Stromal cell of bone marrow (primary cell): ENCODE measurements around the gene NDNF.

Experiments
- DNase-seq: peaks from one replicate; pipeline ENCODE4 v3.0.0-alpha.2; 2012; ENCODE audit warnings: low read depth

The NDNF gene, protein sequence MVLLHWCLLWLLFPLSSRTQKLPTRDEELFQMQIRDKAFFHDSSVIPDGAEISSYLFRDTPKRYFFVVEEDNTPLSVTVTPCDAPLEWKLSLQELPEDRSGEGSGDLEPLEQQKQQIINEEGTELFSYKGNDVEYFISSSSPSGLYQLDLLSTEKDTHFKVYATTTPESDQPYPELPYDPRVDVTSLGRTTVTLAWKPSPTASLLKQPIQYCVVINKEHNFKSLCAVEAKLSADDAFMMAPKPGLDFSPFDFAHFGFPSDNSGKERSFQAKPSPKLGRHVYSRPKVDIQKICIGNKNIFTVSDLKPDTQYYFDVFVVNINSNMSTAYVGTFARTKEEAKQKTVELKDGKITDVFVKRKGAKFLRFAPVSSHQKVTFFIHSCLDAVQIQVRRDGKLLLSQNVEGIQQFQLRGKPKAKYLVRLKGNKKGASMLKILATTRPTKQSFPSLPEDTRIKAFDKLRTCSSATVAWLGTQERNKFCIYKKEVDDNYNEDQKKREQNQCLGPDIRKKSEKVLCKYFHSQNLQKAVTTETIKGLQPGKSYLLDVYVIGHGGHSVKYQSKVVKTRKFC

DNA sequence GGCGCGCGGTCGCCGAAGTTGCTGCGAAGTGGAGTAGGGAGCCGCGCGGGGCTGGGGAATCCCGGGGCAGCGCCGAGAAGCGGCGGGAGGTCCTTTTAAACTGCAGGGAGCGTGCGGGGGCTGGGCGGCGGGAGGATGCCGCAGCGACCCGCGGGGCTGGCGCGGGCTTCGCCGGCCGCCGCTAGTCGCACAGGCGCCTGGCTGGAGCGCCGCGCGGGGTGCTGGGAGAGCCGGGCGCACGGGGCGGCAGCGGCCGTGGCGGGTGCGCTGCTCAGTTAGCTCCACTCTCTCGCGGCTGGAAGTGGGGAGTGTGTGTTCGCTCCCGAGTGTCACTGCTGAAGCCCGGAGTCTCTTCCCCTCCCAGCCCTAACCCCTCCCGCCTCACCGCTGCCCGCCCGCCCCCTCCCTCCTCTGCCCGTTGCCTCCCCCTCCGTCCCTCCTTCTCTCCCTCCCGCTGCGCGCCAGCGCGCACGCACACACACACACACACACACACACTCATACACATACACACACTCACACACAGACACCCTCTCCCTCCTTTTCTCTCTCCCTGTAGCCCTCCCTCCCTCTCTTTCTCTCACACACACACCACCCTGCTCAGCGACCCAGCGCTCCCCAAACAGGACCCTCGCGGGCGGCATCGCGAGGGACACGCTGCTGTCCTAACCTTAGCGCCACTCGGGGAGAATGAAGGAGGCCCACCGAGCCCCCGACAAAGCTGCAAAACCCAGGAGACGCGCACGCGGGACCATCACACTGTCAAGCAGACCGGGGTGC, at the start of gene NDNF:
Gene NDNF, minus strand, starts transcription at position 312 of the 780 bp plus-strand sequence. CDS start 26,698 bp downstream, outside the sequence.
- no peak for DNase-seq

DNA sequence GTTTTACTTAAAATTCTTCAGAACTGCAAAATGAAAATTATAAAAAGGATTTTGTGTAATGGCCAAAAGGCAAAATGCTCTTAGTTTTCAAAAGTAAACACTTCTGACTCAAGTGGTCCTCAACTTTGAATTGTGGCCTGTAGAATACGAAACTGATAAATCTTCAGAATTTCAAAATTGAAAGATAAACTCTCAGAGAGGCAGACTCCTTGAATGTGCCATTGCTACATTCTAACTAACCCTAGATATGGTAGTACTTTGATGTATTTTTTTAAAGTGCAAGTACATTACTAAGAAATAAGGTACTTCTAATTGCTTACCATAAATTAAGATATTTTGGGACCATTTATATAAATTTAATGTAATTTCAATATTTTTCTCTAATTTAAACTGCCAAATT, 47.4 kb upstream of the NDNF start:
- DNase-seq, result no peak

DNA sequence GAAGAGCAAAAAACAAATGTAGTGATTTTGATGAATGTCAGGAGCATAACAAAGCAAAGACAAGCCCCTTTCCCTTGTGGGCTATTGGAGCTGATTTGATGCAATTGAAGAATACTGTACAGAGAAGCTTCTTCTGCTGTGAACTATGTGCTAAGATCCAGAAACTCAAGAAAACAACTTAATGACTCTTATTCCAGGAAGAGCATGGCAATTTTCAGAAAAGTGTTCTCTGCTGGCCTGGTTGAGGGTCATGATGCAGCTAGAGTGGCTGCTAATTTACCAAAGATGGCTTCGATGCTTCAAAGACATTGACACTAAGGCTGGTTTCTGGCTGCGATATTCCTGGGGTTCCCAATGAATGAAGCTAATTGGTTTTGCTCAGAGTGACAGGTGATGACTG, 46.0 kb upstream of the NDNF start:
- no peak for DNase-seq

DNA sequence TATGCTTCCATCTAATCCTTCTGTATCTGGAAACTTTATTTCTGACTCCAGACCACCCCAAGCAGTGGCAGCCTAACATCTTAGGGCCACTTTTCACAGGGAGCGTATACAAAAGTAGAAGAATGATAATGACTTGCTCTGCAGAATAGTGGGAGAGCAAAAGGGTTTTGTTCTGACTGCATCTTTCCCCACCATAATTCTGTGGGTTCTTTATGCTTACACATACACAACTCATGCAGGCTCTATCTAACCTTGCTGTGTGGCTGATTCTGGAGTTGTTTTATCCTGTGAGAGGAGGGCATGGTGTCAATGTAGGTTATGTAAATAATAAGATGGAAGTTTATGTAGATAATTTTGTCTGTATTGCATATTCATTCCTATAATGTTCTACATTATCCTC, 42.4 kb upstream of the NDNF start:
- DNase-seq, result no peak

DNA sequence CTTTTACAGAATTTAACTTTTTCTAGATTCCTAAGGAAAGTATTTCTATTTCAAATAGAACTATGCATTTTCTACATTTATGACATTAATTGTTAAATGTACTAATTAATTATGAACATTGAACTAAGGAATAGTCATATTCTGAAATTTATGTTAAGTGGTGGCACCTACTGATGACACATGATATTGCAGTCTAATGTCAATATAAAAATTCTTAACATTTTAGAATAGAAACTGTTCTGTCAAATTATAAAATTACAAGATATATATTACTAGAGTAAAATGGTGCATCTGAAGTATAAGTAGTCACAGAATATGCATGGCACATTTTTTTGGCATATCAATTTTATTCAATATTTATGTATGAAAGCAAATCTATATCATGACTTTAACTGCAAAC, 40.2 kb upstream of the NDNF start:
- DNase-seq, result no peak

DNA sequence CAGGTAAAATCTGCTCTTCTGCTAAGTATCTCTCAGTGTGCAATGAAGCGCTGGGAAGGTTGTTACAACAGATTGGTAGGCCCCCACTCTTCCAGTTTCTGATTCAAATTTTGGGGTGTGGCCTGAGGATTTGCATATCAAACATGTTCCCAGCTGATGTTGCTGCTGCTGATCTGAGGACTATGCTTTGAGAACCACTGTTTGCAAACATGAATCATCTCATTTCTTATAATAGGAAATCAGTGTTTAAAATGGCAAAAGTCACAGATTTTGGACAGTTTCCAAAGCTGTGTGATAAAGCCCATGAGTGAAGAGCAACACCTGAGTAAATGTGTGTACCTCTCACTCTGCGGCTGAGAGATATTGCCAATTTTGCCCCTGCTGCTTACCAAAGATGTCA, 36.2 kb upstream of the NDNF start:
- DNase-seq, result no peak

DNA sequence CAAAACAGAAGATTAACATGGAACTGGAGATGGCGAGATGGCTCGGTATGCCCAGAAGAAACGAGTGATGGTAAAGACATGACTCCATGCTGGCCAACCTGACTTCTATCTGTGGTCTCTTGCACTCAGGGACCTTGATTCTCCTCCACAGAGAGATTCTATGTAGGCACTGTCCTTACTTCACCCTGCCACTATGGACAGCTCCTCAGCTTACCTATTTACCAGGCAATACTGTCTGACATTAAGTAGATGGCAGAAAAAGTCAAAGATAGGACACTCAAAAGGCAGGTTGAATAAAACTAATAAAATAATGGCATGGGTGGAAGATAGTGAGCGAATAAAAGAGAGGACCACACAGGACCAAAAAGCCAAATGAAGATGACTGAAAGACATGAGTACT, 35.2 kb upstream of the NDNF start:
- DNase-seq, result no peak

DNA sequence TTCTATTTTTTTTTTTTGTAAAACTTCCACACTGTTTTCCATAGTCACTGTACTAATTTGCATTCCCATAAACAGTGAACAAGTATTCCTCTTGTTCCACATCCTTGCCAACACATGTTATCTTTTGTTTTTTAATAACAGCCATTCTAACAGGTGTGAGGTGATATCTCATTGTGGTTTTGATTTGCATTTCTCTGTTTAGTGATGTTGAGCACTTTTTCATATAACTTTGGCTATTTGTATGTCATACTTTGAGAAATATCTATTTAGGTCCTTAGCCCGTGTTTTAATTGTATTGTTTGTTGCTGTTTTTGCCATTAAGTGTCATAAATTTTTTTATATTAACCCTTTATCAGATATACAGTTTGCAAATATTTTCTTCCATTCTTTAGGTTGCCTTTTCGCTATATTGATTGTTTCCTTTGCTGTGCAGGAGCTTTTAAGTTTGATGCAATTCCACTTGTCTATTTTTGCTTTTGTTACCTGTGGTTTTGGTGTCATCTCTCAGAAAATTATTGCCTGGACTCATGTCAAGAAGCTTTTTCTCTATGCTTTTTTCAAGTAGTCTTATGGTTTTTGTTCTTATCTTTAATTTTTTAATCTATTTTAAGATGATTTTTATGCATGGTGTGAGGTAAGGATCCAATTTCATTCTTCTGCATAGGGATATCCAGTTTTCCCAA, 27.9 kb upstream of the NDNF start:
- DNase-seq, result no peak

DNA sequence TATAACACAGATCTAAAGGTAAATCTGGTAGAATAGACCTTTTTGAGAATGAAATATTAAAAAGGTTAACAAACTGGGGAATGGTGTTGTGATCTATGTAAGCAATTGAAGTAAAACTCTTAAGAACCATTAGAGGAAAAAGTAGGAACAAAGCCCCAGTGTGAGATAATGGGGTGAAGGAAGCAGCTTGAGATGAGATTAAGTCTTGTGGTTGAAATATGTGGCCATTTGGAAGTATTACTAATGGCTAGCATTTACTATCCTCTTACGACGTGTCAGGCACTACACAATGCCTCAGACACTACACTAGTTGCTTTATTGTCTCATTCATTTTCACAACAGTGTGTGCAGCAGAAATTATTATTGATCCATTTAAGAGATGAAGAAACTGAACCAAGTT, 25.9 kb upstream of the NDNF start:
- no peak for DNase-seq

DNA sequence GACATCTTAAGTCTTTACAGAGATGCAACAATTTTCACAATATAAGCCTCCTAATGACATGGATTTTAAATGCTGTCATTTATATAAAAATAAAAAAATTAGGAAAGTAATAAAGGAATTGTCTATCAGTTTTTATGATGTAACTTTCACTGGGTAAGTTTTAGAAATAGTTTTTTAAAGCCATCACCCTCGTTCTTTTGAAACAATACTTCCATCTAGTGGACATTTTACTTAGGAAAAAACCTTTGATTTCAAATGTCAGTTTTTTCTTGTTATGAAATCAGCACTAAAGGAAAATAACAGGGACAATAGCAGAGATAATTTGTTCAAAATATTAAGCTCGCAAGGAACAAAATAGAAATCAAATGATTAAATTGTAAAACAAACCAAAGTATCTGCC, 24.3 kb upstream of the NDNF start:
- DNase-seq, result peak; percentile 28

DNA sequence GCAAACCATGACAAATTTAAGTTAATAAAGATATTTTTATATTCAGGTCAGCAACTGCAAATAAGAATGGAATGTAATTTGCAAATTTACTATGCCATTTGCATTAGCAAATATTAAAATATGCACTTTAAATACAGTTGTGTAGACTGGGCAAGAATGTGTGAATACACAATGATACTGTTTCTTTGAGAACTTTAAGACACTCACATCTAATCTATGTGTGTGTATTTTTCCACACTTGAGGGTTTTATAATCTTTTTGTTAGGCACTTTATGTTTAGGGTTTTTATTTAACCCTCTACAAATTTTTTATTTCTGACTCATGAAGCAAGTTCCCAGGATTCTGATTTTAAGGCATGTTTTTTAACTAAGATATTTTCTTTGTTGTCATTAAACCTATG, 23.9 kb upstream of the NDNF start:
- no peak for DNase-seq

DNA sequence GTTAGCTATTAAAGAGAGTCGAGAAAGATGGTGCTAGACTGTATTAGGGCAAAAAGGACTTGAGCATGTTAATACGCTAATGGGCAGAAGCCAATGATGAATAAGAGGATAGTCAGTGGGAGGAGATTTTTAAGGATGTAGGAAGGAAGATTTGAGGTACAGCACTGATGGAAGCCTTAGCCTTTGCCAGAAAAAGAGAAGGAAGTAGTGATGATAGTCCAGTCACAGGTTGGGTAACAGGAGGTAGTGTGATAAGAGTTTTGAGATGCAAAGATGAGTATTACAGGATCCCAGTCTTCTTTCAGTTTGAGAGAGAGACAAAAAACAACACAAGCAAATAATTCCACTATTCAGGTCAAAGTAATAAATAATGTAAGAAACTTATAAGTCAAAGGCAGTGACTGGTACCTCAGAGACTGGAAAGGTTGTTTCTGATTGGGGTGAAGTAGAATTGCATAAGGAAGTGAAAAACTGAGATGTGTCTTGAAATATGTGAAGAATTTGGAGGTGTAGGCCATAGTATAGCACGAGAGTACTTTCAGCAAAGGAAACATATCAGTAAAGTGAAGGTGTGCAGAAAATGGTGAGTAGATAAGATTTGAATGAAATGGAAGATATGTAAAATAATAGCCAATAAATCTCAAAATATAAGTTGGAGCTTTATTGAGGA, 22.1 kb upstream of the NDNF start:
- DNase-seq, result no peak

DNA sequence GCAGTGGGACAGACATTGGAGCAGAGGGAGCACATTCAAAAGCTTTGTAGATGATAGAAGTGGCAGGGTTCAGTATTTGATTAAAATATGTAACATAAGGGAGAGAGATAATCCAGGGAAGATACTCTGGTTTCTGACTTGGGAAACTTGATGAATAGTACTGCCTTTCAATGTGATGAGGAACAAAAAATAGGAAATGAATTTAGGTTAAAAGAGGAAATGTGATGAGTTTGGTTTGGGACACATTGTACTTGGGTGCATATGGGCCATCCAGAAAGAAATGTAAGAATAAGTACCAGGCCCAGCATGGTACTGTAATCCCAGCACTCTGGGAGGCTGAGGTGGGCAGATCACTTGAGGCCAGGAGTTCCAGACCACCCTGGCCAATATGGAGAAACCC, 20.9 kb upstream of the NDNF start:
- DNase-seq, result no peak

DNA sequence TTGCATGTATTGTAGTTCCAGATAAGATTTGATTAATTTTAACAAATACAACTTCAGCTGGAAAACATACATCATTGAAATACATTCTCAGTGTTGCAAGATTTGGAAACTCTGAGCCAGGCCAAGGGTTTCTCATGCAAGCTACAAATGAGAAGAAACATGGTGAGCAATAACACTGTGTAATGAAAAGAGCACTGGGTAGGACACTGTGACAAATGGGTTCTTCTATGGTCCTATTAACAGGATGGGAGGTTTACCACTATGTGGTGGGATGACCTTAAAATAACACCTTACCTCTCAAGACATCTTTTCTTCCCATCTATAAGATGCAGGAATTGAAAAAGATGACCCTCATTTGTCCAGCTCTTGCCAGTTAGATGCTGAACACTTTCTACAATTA, 19.6 kb upstream of the NDNF start:
- no peak for DNase-seq

DNA sequence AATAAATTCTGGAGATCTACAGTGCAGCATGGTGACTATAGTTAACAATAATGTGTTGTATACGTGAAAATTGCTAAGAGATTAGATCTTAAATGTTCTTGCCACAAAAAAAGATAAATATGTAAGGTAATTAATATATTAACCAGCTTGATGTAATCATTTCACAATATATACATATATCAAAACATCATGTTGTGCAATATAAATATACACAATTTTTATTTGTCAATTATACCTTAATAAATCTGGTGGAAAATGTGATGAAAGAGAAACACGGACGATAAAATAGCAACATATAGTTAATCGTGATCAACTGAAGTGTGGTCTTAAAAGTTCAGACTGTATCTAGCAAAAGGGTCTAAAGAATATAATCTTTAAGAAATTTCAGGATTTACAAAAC, 16.5 kb upstream of the NDNF start:
- DNase-seq, result no peak

DNA sequence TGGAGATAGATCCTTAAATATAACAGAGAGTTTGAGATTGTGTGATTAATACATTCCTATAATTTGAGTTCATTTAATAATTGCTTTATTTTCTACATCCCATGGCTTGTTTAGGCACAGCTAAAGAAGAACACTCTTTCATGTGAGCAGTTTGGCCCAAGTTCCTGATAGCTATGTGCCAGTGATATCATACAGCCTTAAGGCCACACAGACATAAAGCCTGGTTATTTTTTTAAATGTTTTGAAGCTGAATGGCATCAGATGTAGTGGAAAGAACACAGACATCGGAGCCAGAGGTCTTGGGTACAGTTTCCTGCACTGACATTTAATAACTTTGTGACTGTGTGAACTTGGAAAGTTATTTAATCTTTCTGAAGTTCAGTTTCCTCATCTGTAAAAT, 7.0 kb upstream of the NDNF start:
- DNase-seq, result no peak

DNA sequence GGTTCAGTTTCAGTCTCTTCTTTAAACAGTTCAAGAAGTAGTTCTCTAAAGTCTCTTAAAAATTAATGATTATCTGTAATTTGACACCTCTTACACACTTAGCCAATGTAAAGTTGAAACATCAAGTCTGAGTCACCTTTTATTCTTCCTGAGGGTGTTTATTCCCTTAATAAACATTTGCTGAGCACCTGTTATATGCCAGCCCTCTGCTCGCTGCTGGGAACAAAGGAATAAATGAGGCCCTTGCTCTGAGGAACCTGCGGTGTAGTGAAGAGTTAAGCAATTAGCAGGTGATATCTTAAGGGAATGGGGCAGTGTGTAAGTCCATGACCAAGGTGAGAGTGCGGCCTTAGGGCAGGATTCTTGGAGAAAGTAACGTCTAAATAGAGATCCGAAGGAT, 5.2 kb upstream of the NDNF start:
- no peak for DNase-seq

DNA sequence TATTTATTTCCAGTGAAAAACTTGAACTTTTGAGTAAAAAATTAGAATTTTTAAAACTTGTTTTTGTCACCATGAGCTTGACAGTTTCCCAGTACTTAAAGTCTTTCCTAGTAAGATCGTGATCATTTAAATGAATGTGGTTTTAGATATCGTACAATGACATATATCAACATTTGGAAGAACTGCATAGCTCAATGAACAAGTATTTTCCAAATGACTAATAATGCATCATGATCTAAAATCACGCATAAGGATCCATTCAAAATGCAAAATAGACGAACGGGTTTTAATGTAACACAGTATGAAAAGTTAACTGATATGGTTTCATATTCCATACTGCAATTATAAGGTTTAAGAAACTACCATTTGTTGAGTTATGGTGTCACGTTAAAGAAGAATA, 4.1 kb upstream of the NDNF start:
- no peak for DNase-seq

DNA sequence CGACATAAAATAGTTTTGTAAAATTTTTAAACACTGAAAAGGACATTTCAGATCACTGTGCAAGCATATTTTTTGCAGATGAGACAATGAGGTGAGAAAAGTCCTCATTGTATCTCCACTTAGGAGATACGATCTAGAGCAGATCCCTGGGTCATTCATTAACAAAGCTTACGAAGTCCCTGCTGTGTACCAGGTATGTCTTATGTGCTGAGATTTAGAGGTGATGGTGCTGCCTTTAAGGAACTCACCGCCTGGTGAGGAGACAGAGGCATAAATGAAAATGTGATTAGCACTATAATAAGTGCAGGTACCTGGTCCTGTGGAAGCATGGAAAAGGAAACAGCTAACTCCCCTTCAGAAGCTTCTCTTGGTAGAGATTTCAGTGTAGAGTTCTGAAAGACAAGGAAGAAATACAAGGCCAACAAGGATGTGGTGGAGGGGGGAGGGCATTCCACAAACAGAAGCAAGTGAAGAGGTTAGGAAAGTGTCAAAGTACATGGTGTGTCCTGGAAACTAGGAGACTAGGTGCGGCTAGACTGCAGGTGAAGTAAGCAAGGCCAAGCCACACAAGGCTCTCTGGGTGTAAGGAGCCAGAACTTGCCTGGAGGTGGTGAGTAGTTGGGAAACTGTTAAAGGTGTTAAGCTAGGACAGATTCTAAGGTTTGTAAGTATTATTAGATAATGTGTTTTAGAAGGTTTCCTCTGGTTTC, 1.5 kb upstream of the NDNF start:
- no peak for DNase-seq

DNA sequence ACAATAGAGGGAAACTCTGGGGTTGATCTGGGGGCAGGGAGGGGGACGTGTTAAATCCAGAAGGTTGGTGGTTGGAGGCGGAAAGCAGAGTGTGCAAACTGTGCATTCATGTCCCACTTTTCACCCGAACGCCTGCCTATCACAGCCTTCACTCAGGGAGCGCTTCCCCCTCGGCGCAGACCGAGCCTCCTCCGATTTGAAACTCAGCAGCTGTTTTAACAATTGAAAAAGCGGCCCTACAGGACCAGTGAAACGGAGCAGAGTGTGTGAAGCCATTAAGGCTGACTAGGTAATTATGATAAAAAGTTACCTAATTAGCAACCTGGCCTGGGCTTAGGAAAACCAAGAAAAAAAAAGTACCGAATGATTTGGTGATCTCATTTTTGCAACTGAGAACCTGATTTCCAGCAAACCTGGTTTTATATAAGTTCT, 685 bp upstream of the NDNF start:
- DNase-seq, result no peak

DNA sequence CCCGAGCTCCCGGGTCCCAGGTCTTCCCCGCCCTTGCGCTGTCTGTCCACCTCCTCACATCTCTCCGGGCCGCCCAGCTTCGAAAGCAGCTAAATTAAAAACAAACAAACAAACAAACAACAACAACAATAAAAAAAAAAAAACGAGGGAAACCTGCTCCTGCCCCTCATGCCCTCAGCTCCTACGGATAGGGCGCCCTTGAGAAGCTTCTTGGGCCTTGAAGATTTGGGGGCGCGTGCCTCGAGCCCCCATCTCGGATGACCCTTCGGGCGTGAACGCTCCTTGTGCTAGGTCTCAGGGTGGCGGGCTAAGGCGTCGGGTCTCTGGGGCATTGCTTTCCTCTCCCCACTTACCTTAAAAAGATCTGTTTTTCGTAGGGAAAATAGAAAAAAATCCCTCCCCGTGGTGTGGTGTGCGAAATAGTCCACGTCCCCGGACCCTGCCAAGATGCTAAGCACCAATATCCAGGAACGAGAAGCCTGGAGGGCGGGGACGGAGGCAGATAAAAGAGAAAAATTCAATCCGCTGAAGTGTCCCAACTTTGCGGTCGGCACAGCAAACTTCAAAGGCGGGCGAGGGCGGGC, 603 bp downstream of the NDNF start:
- no peak for DNase-seq
